SK-MEL-5 (cell line): ENCODE measurements around the gene ZSCAN30. TPM values are rescaled to one million over a fixed set of nuclear protein-coding genes. Genes with fewer than 3 reads are reported as not detected.

Experiments
- DNase-seq: peaks from one replicate; pipeline ENCODE4 v3.0.0-alpha.2; 2016; ENCODE audit warnings: low read depth, low spot score
- in situ Hi-C: cut with HindIII; loops from 2 replicates; pipeline ENCODE4 v1.10.0; 2016; ENCODE audit warnings: low sequenced_read_pairs, high pct_unique_total_duplicates, low pct_unique_long_range_greater_than_20kb
- total RNA-seq: library from RNA; depleted of rRNA; stranded (reverse); fragments of >200 nt; shearing (Covaris generic); gene quantifications from 2 replicates; pipeline ENCODE4 v1.2.3, GENCODE V29; 2014; rRNA removed

Gene ZSCAN30
- total RNA-seq, 1 experiment from 2014 or later = 3.7 TPM

DNA sequence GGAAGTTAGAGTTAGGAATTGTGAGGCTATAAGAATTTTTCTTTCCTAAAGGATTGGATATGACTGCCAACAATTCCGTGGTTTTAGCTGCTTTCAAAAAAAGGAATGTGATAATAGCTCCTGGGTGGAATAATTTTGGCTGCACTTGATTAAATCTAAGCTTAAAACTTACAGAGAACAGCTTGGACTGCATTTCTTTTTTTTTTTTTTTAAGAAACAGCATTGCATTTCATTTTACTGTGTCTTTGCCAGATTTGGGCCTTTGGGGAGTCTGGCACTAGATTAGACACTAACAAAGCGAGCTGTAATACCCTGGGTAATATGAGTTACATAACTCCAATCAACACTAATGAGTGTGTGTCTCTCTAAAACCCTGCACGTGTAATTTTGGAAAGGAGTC, 87.0 kb downstream of the ZSCAN30 start:
- in situ Hi-C loops = no loop called here
- DNase-seq = no peak

DNA sequence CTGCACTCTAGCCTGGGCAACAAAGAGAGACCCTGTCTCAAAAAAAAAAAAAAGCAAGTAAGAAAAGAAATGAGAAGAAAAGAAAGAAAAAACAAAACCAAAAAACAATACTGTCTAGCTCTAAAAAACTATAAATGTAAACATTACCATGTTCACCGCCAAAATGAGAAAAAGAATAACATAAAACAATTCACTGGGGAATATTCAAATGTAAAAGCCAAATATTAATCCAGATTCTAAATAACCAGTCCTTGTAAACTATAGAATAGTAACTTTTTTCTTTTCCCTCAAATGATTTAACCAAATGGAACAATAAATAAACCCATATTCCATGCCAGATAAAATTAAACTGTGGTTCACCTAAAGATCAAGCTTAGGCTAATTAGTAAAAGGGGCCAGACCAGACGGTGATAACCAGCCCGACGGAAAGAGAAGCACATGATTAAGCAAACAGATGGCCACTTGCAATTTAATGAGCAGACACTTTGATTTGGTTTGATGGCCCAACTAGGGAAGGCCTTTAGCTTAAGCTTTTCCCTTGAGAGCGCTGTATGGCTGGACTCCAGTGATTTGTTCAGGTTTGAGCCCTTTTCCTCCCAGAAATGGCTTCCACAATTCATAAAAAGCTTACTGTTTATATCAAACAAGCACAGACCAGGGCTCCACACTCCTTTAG, 88.6 kb downstream of the ZSCAN30 start:
- no peak for DNase-seq
- in situ Hi-C loops = no loop called here

Other genes with a start within 250 kb of the ZSCAN30 start
- 20.0 and 25.9 TPM in 2 replicates for gene MAPRE2, start 248.8 kb downstream of the ZSCAN30 start, total RNA-seq
- 16.8 and 18.3 TPM in 2 replicates for gene ZNF397, start 49.2 kb downstream of the ZSCAN30 start, total RNA-seq
- 62.9 and 64.7 TPM in 2 replicates for gene ZNF24, start 54.2 kb upstream of the ZSCAN30 start, total RNA-seq
- 4.5 and 5.1 TPM in 2 replicates for gene ZNF396, start 87.1 kb upstream of the ZSCAN30 start, total RNA-seq
- 1.8 and 2.2 TPM in 2 replicates for gene INO80C, start 207.7 kb upstream of the ZSCAN30 start, total RNA-seq